HG02642 (cell line): ENCODE results near the gene SLX4IP.
A peak's percentile ranks its signal among the peaks of the same experiment; 100 is the strongest.
"Not testable (repeated sequence)": the region's sequence is repeated elsewhere in the genome, so short reads cannot be mapped to it uniquely, and the experiment has no call there.

Source experiments
- ATAC-seq: cut with Tn5 transposase; IDR thresholded peaks from one replicate; pipeline ENCODE4 v1.9.1; 2021; ENCODE audit warnings: mild to moderate bottlenecking; ENCODE audit not compliant: unreplicated experiment, poor library complexity

The SLX4IP gene

DNA sequence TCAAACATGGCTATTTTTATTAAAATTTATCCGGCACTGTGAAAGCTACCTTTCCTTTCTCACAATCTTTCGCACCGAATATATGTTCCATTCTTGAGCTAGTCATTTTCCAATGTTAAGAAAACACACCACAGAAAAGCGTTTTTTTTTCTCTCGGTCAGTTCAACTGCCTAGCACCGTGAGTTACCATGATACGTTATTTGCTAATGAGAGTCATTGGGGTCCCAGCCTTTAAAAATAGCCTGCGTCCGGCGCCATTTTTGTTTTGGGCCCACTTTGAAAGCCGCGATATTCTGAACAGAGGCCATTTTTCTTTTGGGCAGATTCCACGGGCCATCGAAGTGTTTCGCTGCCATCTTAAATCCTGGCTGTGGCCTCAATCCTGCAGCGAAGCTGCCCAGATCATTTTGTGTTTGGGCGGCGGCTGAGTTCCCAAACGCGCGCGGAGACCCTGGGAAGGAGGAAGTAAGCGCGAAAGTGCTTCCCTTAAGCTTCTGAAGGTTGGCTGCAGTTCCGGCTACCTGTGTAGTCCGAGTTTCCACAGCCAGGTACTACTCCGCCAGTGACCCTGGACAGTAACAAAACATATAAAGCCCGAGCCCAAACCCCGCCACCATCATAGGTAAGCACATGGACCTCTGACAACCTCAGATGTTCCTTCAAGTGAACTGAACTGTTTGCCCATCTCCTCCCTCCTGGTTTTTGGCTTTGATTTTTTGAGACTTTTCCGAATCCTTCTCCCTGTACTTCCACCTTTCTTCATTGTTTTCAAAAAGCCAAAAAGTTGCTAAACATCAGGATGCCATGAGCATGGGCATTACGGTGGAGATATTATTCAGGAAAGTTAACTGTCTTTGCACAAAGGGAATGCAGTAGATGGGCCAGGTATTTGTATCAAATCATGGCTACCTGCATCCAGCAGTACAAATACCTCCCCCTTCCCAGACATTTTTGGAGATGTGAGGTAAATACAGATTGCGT lies at the start of gene SLX4IP:
Gene SLX4IP, plus strand, starts transcription at position 474 of the 981 bp plus-strand sequence. CDS start 22,900 bp downstream, outside the sequence.
- peak; percentile 55 for ATAC-seq

DNA sequence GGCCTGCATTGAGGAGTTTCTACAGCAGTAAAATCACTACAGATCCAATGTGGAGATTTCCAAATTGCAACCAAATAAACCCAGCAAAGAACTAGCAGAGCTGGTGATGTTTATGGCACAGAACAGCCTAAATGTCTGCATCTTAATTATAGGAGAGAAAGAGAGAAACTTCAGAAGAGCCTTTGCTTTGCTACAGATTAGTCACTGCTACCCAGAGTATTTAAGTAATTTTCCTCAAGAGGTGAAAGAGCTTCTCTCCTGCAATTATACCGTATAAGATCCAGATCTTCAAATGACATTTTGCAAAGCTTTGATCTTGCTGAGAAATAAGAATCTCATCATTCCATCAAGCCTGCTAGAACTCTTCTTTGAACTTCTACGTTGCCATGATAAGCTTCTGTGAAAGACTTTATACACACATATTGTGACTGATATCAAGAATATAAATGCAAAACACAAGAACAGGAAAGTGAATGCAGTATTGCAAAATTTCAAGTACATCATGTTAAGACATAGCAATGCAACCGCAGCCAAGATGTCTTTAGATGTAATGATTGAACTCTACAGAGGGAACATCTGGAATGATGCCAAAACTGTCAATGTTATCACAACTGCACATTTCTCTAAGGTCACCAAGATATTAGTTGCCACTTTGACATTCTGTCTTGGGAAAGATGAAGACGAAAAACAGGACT lies 49.1 kb upstream of the SLX4IP start:
- no peak for ATAC-seq

DNA sequence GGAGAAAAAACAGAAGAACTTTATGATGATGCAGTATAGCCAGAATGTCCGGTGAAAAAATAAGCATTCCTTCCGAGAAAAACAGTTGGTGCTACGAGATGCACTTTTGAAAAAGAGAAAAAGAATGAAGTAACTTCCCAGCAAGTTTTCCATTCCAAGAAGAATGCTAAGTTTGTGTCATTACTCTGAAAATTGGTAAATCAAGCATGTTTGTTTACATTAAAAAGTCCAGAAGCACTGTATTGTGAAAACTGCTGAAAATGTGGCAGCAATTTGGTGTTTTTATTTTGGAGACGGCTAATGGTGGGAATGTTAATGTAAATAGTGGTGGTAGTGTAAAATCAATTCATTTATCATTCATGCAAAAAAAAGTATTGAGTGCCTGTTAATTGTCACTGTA lies 47.4 kb upstream of the SLX4IP start:
- ATAC-seq: no peak

DNA sequence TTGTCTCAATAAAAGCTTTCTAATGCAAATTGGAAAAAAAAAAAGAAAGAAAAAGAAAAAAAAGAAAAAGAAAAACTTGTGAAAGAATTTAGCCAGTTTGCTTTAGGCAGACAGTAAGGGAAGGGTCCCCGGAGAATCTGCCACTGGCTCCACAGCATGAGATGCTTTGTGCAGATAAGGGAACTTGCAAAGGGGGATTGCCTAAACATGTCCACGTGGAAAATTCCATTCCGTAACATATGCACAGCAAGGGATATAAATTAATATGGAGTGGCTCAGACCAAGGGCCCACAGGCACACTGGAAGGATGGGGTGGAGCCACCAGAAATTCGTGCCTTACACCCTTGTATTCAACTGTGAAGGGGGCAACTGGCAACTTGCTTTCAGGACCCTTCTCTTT lies 46.5 kb upstream of the SLX4IP start:
- no peak for ATAC-seq

DNA sequence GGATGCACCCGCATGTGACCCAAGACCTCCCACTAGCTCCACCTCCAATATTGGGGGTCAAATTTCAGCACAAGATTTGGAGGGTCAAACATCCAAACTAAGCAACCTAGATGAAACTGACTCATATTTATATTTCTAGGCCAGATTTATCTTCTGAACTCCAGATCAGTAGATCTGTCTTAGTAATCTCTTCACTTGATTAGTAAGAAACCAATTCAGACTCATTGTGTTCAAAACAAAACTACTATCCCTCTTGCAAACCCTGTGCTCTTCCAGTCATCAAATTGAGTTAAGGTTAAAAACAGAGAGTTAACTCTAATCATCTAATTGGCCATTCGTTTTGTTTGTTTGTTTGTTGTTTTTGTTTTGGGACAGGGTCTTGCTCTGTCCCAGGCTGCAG lies 44.4 kb upstream of the SLX4IP start:
- no peak for ATAC-seq

DNA sequence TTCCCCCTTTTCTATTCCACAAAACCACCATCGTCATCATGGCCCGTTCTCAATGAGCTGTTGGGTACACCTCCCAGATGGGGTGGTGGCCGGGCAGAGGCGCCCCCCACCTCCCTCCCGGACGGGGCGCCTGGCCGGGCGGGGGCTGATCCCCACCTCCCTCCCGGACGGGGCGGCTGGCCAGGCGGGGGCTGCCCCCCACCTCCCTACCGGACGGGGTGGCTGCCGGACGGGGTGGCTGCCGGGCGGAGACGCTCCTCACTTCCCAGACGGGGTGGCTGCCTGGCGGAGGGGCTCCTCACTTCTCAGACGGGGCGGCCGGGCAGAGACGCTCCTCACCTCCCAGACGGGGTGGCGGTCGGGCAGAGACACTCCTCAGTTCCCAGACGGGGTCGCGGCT lies 40.4 kb upstream of the SLX4IP start:
- not testable (repeated sequence) for ATAC-seq

DNA sequence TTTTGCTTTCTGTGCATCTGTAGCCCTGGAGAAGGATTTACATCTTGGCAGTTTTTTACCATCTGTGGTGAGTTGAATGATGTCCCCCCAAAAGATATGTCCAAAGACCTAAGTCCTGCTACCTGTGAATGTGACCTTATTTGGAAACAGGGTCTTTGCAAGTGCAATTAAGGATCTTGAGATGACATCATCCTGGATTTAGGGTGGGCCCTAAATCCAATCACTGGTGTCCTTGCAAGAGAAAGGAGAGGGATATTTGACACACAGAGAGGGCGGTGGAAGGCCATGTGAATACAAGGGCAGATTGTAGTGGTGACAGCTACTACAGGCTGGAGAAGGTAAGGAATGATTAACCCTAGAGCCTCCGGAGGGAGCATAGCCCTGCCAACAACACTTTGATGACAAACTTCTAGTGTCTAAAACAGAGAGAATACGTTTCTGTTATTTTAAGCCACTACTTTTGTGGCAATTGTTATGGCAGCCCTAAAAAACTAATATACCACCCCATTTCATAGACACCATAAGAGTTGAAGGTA lies 36.2 kb upstream of the SLX4IP start:
- no peak for ATAC-seq

DNA sequence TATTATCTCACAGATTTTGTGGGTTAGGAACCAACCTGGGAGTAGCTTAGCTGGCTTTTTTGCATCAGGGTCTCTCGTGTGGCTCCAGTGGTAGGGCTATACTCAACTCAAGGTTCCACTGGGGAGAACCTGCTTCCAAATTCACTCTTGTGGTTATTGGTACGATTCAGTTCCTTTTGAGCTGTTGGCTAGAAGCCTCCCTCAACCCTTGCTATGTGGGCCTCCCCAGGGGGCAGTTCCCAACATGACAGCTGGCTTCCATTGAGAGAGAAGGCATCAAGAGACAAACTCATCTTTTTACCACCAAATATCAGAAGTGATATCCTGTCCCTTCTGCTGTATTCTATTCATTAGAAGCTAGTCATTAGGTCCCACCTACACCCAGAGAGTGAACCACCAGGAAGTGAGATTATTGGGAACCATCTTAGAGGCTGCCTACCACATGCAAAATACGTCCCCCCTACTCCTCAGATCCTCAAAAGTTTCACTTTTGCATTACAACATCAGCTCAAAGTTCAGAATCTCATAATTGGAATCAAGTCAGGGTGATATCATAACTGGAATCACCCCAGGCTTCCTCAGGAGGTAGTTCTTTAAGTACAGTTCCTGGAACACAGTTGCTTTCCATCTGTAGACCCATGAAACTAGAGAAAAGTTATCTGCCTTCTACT lies 32.0 kb upstream of the SLX4IP start:
- no peak for ATAC-seq

DNA sequence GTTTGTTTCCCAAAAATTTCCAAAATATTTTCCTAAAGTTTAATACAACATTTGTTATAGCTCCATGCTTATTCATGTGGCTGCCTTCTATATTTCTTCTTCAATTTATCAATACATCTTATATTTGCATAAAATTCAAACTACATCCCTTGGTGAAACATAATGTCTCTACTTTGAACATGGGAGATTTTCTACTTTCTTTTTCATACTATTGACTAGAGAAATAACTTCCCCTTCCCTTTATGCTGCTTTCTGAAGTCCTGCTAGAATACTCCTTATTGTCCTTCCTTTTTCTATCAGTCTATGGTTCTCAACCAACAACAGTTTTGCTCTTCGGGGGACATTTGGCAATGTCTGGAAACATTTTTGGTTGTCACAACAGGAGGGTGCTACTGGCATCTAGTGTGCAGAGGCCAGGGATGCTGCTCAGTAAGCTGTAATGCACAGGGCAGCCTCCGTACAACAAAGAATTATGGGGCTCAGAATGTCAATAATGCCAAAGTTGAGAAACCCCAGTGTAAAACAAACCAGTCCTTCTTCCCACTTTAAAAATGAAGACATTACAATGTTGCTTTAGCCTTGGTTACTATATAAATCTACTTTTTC lies 31.0 kb upstream of the SLX4IP start:
- ATAC-seq: no peak

DNA sequence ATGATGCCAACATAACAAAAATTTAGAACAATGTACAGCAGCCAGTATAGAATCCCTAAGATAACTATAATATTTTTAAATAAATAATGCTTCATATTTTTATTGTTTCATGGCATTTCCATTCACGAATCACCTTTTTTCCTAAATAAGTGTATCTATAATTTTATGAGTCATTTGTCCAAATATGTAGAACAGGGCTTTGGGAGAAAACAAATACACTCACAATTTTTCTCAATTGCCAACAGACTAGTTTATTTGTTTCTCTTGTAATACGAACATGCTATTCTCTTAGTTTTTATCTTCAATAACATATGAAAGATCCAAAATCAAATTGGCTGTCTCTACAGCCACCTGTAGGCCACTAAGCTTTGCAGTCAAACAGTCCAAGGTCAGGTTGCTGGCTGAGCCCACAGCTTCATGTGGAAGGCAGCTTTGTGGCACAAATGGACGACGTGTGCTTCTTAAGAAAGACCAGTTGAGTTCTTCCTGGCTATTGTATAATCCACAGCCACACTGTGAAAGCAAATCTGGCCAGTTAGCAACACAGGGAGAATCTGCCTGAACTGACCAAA lies 30.1 kb upstream of the SLX4IP start:
- no peak for ATAC-seq

DNA sequence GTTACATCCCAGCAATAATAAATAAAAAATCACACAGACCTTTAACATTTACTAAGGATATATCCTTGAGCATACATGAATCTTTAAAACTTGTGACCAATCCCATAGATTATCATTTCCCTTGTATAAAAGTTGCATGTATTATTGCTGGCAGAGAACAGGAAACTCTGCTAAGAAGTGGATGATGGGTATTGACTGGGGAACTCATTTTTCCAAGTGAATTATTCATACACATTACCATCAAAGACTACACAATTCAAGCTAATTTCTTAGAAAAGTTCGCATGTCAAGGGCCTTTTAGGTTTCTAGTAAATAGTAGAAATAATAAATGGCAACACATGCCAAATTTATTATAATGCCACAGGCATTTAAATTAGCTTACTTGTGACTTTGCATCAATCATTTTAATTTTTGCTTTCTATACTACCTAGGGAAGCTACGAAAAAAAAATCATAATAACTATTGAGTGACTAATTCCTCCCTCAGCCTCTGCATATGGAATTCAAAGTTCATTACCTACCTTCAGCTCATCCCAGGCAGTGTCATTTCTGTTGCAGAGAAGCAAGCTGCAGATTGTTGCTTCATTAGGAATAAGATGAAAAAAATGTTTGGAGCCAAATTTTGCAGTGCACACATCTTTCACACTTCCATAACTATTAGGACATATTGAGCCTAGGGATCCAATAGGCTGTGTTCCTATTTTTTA lies 26.8 kb upstream of the SLX4IP start:
- no peak for ATAC-seq

DNA sequence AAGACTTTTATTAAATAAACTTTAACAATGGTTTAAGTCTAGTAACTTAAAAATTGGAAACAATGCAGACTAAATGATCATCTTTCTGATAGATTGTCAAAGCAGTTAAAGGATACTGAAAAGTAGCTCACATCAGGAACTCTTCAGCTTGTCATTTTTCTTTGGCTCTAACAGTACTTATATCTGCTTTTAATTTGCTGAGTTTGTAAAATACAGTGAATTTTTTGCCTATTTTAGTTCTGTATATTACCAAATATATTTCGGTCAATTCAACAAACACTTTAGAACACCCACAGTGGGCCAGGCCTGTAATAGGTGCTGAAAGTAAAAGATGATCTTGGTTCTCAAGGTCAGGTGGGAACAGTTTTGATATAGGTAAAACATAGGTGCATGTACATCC lies 23.4 kb upstream of the SLX4IP start:
- no peak for ATAC-seq

DNA sequence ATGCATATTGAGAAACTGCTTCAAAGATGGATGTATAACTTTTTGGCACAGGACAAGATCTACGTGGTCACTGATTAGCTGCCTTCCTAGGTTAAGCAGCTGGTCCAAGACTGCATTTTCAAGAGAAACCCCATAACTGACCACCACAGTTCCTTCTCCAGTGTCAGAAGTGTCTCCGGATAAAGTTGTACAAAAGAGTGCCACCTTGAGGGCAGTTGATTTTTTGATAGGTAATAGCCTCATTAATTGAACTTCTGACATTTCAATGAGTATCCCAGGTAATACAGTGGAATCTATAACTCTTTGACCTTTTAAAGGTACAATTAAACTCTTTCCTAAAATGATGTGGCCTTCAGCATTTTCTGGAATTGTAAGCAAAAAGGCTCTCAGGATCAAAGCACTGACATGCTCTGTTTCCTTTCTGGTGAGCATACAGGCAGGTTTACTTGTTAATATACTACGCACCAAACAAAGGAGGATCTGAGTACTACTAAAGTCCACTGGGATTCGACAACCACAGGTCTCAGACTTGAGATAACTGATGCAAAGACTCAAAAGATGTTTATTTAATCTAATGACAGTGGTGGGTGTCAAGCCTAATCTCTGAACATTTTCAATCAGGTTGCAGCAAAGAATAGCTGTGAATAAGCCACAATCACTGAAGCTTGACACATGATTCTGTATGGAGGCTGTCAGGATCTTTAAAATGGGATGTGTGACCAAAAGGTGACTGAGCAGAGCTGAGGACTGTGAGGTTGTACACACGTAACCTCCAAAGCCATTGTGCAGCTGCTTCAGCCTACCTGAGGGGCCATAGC lies 22.3 kb upstream of the SLX4IP start:
- no peak for ATAC-seq

DNA sequence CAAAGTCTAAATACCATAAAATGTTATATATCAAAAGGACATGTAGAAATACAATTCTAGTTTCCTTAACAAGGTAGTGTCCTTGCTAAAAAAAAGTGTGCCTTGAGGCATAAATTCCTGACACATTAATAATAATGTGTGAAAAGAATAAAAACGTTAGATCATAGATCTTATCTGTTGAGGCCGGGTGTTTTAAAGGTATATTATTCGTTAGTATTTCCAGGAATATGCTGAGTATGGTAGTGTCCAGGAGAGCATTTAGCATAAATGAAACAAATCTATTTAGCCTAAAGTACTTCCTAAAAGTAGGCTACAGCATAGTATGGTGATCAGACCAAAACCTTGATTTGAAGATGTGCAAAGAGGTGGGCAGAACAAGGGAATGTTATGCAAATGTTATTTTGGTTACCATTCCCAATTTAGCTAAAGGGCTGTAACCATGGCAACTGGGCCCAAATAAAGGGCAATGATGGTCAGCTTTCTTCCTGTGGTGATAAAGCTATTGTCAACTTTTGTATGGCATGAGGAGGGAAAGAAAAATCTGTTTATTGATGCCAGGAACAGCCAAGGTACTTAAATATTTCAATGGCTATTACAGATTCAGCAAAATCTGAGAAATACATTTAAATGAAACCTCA lies 20.0 kb upstream of the SLX4IP start:
- ATAC-seq: no peak

DNA sequence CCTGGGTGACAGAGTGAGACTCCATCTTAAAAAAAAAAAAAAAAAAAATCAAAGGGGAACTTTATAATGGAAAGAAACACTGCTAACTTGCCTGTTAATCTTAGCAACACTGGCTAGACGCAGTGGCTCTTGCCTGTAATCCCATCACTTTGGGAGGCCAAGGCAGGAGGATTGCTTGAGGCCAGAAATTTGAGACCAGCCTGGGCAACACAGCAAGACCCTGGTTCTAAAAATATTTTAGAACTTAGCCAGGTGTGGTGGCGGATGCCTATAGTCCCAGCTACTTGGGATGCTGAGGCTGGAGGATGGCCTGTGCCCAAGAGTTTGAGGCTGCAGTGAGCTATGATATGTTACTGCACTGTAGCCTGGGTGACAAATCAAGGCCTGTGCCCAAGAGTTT lies 17.9 kb upstream of the SLX4IP start:
- not testable (repeated sequence) for ATAC-seq

DNA sequence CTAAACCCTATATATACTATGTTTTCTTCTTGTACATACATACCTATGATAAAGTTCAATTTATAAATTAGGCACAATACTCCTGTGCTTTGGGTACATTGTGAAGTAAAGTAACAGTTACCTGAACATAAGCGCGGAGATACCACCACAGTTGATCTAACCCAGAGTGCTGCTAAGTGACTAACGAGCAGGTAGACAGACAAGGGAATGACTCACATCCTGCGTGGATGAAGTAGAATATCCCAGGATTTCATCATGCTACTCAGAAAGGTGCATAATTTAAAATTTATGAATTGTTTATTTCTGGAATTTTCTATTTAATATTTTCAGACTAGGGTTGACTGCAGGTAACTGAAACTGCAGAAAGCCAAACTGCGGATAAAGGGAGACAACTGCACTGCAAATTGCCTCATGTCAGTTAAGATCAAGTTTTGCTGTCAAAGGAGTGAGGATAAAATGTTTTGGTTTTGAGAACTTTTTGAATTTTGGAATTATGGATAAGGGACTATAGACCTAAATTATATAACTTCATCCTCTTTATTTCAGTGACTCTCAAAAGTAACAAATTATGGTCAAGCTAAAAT lies 15.5 kb upstream of the SLX4IP start:
- ATAC-seq: no peak

DNA sequence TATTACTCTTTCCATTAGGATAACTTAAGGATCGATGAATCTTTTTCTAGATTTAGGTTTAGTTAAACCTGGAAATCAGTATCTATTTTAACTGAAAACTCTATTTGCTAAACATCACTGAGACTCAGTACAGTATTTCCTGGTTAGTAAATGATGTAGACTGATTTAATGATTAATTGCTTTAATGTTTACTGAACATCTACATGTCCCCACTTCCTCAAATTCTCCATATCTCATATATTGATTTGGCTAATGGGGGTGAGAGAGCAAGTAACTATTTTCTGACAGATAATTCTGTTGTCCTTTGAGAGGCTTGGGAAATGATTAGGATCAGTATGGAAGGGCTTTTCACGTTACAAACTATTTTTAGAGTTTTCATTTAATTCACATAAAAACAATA lies 11.4 kb upstream of the SLX4IP start:
- ATAC-seq: peak; percentile 44
